ENCODE results near the gene CCDC136. TPM values are rescaled to one million over a fixed set of nuclear protein-coding genes. Genes with fewer than 3 reads are reported as not detected.

Gene CCDC136
- polyA plus RNA-seq, 1 donor (not counting 4 experiments of a cell fraction or from before 2014, with no cell fraction given) = 1.6 TPM

DNA sequence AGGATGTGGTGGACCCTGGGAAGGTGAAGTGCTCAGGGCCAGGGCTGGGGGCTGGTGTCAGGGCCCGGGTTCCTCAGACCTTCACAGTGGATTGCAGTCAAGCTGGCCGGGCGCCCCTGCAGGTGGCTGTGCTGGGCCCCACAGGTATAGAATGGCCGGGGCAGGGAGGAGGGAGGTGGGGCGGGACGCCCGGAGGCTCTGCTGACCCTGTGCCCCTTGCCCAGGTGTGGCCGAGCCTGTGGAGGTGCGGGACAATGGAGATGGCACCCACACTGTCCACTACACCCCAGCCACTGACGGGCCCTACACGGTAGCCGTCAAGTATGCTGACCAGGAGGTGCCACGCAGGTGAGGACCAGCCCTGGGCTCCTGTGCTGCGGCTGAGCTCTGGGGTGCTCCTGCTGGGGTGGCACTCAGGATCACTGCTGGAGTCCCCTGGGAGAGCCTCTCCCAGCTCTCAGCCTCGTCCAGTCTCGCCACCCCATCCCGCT lies 56.0 kb downstream of the CCDC136 start:
- Histone ChIP-seq H3K4me3 (ENCODE audit: control insufficient read depth in 2 of 3, extremely low read depth in 1 of 3, insufficient read depth in 2 of 3, low read depth in 1 of 3, low read length in 3 of 3) (no peak overlapping the region), H3K9me3 (ENCODE audit: control insufficient read depth, low read depth, low read length) (no peaks in the 10 kb centered on the region), H3K9me1 (ENCODE audit: control insufficient read depth, extremely low read depth, insufficient read depth, low read length) (no peaks in the 10 kb centered on the region), H3K27me3 (ENCODE audit: control insufficient read depth, extremely low read depth, insufficient read depth, low read length) (no peaks in the 10 kb centered on the region), H2AFZ (ENCODE audit: control insufficient read depth, low read length) (no peak overlapping the region), H3K36me3 (ENCODE audit: control insufficient read depth in 2 of 2, extremely low read depth in 1 of 2, insufficient read depth in 2 of 2, low read length in 2 of 2) (no peaks in the 10 kb centered on the region), H3K79me2 (ENCODE audit: control insufficient read depth, insufficient read depth, low read length) (no peaks in the 10 kb centered on the region), H3K4me2 (ENCODE audit: control insufficient read depth, extremely low read depth, insufficient read depth, low read depth, low read length) (no peak overlapping the region), H3K4me1 (ENCODE audit: control insufficient read depth, extremely low read depth, insufficient read depth, low read length) (no peaks in the 10 kb centered on the region), H4K20me1 (ENCODE audit: control insufficient read depth, extremely low read depth, insufficient read depth, low read length) (no peaks in the 10 kb centered on the region), H3K27ac (ENCODE audit: control insufficient read depth, insufficient read depth, low read length) (no peak overlapping the region), H3K9ac (ENCODE audit: control insufficient read depth, extremely low read depth, insufficient read depth, low read length) (no peak overlapping the region)
- dilution Hi-C loops (cut with MboI; ENCODE audit: extremely low pct_ligation_motif_present, low sequenced_read_pairs) = no loop called here
- TF ChIP-seq EZH2 (IDR thresholded peaks at IDR 0.05; ENCODE audit: low read length) (no peak), CTCF (optimal IDR thresholded peaks at IDR 0.05 in 1 of 3, IDR thresholded peaks at IDR 0.05 in 1 of 3, conservative IDR thresholded peaks at IDR 0.05 in 1 of 3; ENCODE audit: extremely low read depth in 1 of 3, insufficient read depth in 2 of 3, low read length in 3 of 3) (no peak)
- FAIRE-seq (no peak), DNase-seq (ENCODE audit: low read depth, low spot score) (no peak)

- no peaks in the 10 kb centered on the region for H4K20me1 ChIP-seq (ENCODE audit: control insufficient read depth, extremely low read depth, insufficient read depth, low read length)
- no peaks in the 10 kb centered on the region for H3K79me2 ChIP-seq (ENCODE audit: control insufficient read depth, insufficient read depth, low read length)
- H3K9me3 ChIP-seq (ENCODE audit: control insufficient read depth, low read depth, low read length) = no peaks in the 10 kb centered on the region
- DNase-seq (ENCODE audit: low read depth, low spot score) = no peak
- no peak overlapping the region for H3K27ac ChIP-seq (ENCODE audit: control insufficient read depth, insufficient read depth, low read length)
- H3K4me1 ChIP-seq (ENCODE audit: control insufficient read depth, extremely low read depth, insufficient read depth, low read length) = no peaks in the 10 kb centered on the region
- TF ChIP-seq CTCF (optimal IDR thresholded peaks at IDR 0.05 in 1 of 3, IDR thresholded peaks at IDR 0.05 in 1 of 3, conservative IDR thresholded peaks at IDR 0.05 in 1 of 3; ENCODE audit: extremely low read depth in 1 of 3, insufficient read depth in 2 of 3, low read length in 3 of 3) = no peak
- H3K9ac ChIP-seq (ENCODE audit: control insufficient read depth, extremely low read depth, insufficient read depth, low read length) = no peak overlapping the region
- no peaks in the 10 kb centered on the region for H3K36me3 ChIP-seq (ENCODE audit: control insufficient read depth in 2 of 2, extremely low read depth in 1 of 2, insufficient read depth in 2 of 2, low read length in 2 of 2)
- dilution Hi-C loops (cut with MboI; ENCODE audit: extremely low pct_ligation_motif_present, low sequenced_read_pairs) = no loop called here
- H3K4me2 ChIP-seq (ENCODE audit: control insufficient read depth, extremely low read depth, insufficient read depth, low read depth, low read length) = no peak overlapping the region
- no peaks in the 10 kb centered on the region for H3K9me1 ChIP-seq (ENCODE audit: control insufficient read depth, extremely low read depth, insufficient read depth, low read length)
- H2AFZ ChIP-seq (ENCODE audit: control insufficient read depth, low read length) = no peak overlapping the region
- FAIRE-seq = no peak
- no peaks in the 10 kb centered on the region for H3K27me3 ChIP-seq (ENCODE audit: control insufficient read depth, extremely low read depth, insufficient read depth, low read length)
- no peak overlapping the region for H3K4me3 ChIP-seq (ENCODE audit: control insufficient read depth in 2 of 3, extremely low read depth in 1 of 3, insufficient read depth in 2 of 3, low read depth in 1 of 3, low read length in 3 of 3)
These were observed 56.8 kb downstream of the CCDC136 start for GRCh38 chr7:128848289-128849155.

All from keratinocyte (primary cell).